Osteoblast (primary cell): Measurements from ENCODE around the gene EXD3. TPM values are rescaled to one million over a fixed set of nuclear protein-coding genes. Genes with fewer than 3 reads are reported as not detected.

Experiments
- DNase-seq: peaks from one replicate; pipeline ENCODE4 v3.0.0; 2011; ENCODE audit warnings: low spot score, mixed read lengths; ENCODE audit not compliant: insufficient read length; ENCODE audit errors: missing footprints
- H2AFZ ChIP-seq: 2 replicates; pipeline ENCODE4 v1.6.0; 2011; ENCODE audit warnings: mild to moderate bottlenecking, low read length
- H3K27ac ChIP-seq: 2 replicates; pipeline ENCODE4 v1.5.1; 2011; ENCODE audit warnings: mild to moderate bottlenecking, low read depth, low read length, moderate library complexity
- H3K27me3 ChIP-seq: 2 replicates; pipeline ENCODE4 v1.6.0; 2012; ENCODE audit warnings: mild to moderate bottlenecking, control low read depth, inconsistent platforms, low read length, moderate library complexity; ENCODE audit not compliant: insufficient read depth
- H3K36me3 ChIP-seq: 2 replicates; pipeline ENCODE4 v1.5.1; 2011; ENCODE audit warnings: mild to moderate bottlenecking, low read length, control low read depth, moderate library complexity; ENCODE audit not compliant: insufficient read depth
- H3K4me1 ChIP-seq: 2 replicates; pipeline ENCODE4 v1.5.1; 2011; ENCODE audit warnings: mild to moderate bottlenecking, low read length, control low read depth, moderate library complexity; ENCODE audit not compliant: insufficient read depth
- H3K4me2 ChIP-seq: 2 replicates; pipeline ENCODE4 v1.6.0; 2011; ENCODE audit warnings: mild to moderate bottlenecking, low read length; ENCODE audit not compliant: insufficient read depth
- H3K4me3 ChIP-seq: fragments of 200-600 bp; sonication (generic); 3 replicates; pipeline ENCODE4 v1.5.1; 2012; ENCODE audit warnings: mild to moderate bottlenecking, low read length, inconsistent platforms; ENCODE audit not compliant: insufficient read depth
- H3K79me2 ChIP-seq: 2 replicates; pipeline ENCODE4 v1.6.0; 2012; ENCODE audit warnings: mild to moderate bottlenecking, low read length, control low read depth, inconsistent platforms; ENCODE audit not compliant: insufficient read depth
- H3K9me3 ChIP-seq: 2 replicates; pipeline ENCODE4 v1.5.1; 2011; ENCODE audit warnings: low read depth, low read length, control low read depth
- H4K20me1 ChIP-seq: 2 replicates; pipeline ENCODE4 v1.6.0; 2012; ENCODE audit warnings: mild to moderate bottlenecking, low read length, control low read depth; ENCODE audit not compliant: insufficient read depth
- total RNA-seq: library from RNA; depleted of rRNA; stranded (reverse); fragments of >200 nt; gene quantifications from 2 replicates; pipeline ENCODE4 v1.2.3, GENCODE V29; 2012
- TF ChIP-seq, protein P1 (sequence below): IDR thresholded peaks from 2 replicates; pipeline ENCODE4 v1.5.1; 2011; ENCODE audit warnings: mild to moderate bottlenecking, low read depth, low read length, moderate library complexity; ENCODE audit errors: extremely low read depth

Gene EXD3
- total RNA-seq, 1 donor: 7.6 TPM

DNA sequence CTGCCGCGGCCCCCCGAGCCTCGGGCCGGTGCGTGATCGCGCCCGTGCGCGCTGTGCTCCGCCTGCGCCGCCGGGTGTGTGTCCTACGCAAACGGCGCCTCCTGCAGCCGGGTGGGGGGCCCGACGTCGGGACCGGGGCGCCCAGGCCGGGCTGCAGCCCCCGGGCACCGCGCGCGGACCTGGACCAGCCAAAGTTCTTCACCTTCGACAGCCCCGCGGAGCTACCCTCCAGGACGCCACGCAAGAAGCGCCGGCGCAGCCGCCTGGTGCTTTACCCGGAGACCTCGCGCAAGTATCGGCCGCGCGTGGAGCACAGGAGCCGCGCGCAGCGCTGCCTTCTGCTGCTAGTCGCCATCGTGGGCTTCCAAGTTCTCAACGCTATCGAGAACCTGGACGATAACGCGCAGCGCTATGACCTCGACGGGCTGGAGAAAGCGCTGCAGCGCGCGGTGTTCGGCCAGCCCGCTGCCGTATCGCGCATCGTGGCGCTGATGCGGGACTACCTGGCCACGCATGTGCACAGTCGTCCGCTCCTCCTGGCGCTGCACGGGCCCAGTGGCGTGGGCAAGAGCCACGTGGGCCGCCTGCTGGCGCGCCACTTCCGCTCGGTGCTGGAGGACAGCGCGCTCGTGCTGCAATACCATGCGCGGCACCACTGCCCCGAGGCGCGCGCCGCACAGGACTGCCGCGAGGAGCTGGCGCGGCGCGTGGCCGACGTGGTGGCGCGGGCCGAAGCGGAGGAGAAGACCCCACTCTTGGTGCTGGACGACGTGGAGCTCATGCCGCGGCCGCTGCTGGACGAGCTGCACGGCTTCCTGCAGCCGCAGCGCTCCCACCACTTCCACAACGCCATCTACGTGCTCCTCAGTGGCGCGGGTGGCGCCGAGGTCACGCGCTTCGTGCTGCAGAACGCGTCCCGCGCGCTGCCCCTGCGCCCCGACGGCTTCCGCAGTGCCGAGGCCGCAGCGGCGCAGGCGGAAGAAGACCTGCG, 143.9 kb downstream of the EXD3 start:
- Histone ChIP-seq H2AFZ (no peak overlapping the region), H3K79me2 (peaks cover 16% of the 10 kb centered on the region), H3K27me3 (no peaks in the 10 kb centered on the region), H3K4me2 (peak overlapping the region; percentile 79), H4K20me1 (no peaks in the 10 kb centered on the region), H3K36me3 (peaks cover 4% of the 10 kb centered on the region), H3K4me3 (peak overlapping the region; percentile 78), H3K9me3 (no peaks in the 10 kb centered on the region), H3K4me1 (peaks cover 16% of the 10 kb centered on the region), H3K27ac (no peak overlapping the region)
- DNase-seq: peak; percentile 67
- TF ChIP-seq, protein P1, sequence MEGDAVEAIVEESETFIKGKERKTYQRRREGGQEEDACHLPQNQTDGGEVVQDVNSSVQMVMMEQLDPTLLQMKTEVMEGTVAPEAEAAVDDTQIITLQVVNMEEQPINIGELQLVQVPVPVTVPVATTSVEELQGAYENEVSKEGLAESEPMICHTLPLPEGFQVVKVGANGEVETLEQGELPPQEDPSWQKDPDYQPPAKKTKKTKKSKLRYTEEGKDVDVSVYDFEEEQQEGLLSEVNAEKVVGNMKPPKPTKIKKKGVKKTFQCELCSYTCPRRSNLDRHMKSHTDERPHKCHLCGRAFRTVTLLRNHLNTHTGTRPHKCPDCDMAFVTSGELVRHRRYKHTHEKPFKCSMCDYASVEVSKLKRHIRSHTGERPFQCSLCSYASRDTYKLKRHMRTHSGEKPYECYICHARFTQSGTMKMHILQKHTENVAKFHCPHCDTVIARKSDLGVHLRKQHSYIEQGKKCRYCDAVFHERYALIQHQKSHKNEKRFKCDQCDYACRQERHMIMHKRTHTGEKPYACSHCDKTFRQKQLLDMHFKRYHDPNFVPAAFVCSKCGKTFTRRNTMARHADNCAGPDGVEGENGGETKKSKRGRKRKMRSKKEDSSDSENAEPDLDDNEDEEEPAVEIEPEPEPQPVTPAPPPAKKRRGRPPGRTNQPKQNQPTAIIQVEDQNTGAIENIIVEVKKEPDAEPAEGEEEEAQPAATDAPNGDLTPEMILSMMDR: no peak

DNA sequence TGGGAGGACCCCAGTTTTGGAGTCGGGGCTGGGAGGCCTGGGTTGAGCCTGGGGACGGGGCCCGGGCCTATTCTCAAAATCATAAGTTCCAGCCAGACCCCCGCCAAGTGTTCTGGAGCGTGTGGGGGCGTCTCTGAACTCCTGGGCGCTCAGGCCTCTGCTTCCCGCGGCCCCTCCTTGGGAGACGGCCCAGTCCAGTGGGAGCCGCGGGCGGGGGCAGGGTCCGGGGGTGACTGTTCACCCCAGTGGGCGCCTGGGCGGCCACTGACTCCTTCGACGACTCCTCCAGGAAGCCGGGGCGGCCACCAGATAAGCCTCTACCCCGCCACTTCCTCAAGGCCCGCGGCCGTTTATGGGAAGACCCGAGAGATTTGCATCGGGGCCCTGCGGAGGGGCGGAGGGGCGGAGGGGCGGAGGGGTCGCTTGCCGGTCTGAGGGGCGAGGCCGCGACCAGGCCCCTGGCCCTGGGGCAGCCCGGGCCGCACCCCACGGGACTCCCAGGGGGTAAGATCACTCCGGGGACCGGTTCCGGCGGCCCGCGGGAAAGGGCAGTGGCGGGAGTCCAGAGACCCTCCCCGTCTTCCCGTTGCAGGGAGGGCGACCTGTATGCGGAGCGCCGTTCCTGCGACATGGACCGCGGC, 144.8 kb downstream of the EXD3 start:
- peak; percentile 92 for DNase-seq
- H2AFZ ChIP-seq: no peak overlapping the region
- peak overlapping the region; percentile 79 for H3K4me2 ChIP-seq
- H3K9me3 ChIP-seq: no peaks in the 10 kb centered on the region
- H3K36me3 ChIP-seq: peaks cover 8% of the 10 kb centered on the region
- no peak overlapping the region for H3K27ac ChIP-seq
- no peaks in the 10 kb centered on the region for H4K20me1 ChIP-seq
- H3K4me1 ChIP-seq: peaks cover 16% of the 10 kb centered on the region
- H3K4me3 ChIP-seq: peak overlapping the region; percentile 78
- peaks cover 16% of the 10 kb centered on the region for H3K79me2 ChIP-seq
- no peaks in the 10 kb centered on the region for H3K27me3 ChIP-seq
- TF ChIP-seq, protein P1: no peak

DNA sequence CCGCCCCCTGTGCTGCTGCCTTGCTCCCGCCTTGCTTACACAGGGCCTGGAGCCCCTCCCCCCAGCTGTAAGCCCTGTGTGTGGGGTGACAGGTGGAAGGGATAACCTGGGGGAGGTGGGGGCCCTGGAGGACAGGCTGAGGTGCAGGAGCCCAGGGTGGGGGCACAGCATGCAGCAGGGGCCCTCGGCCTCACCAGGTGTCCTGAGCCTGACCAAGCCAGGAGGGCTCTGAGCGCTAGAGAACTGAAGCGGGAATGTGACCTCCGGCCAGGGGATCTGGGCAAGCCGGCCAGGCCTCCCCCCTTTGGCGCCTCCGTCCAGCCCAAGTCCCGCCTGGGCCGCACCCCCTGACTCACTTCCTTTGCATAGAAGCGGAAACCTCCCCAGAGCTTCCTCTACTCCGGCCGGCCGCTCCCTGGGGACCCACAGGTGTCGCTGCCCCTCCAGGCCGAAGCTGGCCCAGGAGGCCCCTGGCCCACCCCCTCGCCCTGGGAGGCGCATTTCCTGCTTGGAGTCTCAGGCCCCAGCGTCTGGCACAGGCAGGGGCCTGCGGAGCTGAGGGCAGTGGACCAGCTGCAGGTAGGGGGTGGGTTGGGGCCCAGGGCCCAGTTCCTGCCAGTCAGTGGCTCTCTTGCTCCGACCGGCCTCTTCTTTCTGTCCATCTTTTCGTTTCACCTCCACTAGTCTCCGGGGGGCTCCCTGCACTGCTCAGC, 145.5 kb downstream of the EXD3 start, which contains the start of gene TOR4A:
Gene TOR4A, plus strand, starts transcription at position 398 of the 713 bp plus-strand sequence. CDS start 964 bp downstream, outside the sequence.
- Histone ChIP-seq H3K79me2 (peaks cover 16% of the 10 kb centered on the region), H2AFZ (no peak within 1 kb of the TSS), H3K36me3 (peaks cover 12% of the 10 kb centered on the region), H4K20me1 (no peaks in the 10 kb centered on the region), H3K27ac (peak within 1 kb of the TSS; percentile 23), H3K4me3 (peak within 1 kb of the TSS; percentile 78), H3K27me3 (no peaks in the 10 kb centered on the region), H3K4me1 (peaks cover 16% of the 10 kb centered on the region), H3K9me3 (no peaks in the 10 kb centered on the region), H3K4me2 (peak within 1 kb of the TSS; percentile 79)
- TF ChIP-seq, protein P1: no peak
- DNase-seq: peak; percentile 100
